ENCODE measurements around the gene MBD6.

The MBD6 gene

GRCh38 chr12:57524814-57525614, 2.4 kb downstream of the MBD6 start:
- FAIRE-seq (no peak), DNase-seq (ENCODE audit: extremely low spot score, insufficient read length, low read depth) (no peak)

DNA sequence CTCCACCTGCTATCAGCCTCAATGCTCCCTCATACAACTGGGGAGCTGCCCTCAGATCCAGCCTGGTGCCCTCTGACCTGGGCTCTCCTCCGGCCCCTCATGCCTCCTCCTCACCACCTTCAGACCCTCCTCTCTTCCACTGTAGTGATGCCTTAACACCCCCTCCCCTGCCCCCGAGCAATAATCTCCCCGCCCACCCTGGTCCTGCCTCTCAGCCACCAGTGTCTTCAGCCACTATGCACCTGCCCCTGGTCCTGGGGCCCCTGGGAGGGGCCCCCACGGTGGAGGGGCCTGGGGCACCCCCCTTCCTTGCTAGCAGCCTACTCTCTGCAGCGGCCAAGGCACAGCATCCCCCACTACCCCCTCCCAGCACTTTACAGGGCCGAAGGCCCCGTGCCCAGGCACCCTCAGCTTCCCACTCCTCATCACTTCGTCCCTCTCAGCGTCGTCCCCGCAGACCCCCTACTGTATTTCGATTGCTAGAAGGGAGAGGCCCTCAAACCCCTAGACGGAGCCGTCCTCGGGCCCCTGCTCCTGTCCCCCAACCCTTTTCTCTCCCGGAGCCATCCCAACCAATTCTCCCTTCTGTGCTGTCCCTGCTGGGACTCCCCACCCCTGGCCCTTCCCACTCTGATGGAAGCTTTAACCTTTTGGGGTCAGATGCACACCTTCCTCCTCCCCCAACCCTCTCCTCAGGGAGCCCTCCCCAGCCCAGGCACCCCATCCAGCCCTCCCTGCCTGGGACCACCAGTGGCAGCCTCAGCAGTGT, 3.2 kb downstream of the MBD6 start:
- FAIRE-seq (no peak), DNase-seq (ENCODE audit: extremely low spot score, insufficient read length, low read depth) (no peak)

DNA sequence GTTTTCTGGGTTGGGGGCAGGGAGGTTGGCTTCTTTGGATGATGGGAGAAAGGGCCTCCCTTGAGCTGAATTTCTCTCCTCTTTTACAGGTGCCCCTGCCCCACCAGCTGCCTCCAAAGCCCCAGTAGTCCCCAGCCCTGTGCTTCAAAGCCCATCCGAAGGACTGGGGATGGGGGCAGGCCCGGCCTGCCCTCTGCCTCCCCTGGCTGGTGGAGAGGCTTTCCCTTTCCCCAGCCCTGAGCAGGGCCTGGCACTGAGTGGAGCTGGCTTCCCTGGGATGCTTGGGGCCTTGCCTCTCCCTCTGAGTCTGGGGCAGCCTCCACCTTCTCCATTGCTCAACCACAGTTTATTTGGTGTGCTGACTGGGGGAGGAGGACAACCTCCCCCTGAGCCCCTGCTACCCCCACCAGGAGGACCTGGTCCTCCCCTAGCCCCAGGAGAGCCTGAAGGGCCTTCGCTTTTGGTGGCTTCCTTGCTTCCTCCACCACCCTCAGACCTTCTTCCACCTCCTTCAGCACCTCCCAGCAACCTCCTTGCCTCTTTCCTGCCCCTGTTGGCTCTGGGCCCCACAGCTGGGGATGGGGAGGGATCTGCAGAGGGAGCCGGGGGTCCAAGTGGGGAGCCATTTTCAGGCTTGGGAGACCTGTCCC, 4.0 kb downstream of the MBD6 start:
- no peak for DNase-seq (ENCODE audit: extremely low spot score, insufficient read length, low read depth)
- FAIRE-seq, result no peak

GRCh38 chr12:57527184-57527583, 4.6 kb downstream of the MBD6 start:
- no peak for FAIRE-seq

GRCh38 chr12:57528176-57528575, 5.6 kb downstream of the MBD6 start:
- DNase-seq (ENCODE audit: extremely low spot score, insufficient read length, low read depth) (no peak), FAIRE-seq (no peak)

More at GRCh38 chr12:57527184-57527583, 4.6 kb downstream of the MBD6 start:
- no peak for DNase-seq (ENCODE audit: extremely low spot score, insufficient read length, low read depth)

DNA sequence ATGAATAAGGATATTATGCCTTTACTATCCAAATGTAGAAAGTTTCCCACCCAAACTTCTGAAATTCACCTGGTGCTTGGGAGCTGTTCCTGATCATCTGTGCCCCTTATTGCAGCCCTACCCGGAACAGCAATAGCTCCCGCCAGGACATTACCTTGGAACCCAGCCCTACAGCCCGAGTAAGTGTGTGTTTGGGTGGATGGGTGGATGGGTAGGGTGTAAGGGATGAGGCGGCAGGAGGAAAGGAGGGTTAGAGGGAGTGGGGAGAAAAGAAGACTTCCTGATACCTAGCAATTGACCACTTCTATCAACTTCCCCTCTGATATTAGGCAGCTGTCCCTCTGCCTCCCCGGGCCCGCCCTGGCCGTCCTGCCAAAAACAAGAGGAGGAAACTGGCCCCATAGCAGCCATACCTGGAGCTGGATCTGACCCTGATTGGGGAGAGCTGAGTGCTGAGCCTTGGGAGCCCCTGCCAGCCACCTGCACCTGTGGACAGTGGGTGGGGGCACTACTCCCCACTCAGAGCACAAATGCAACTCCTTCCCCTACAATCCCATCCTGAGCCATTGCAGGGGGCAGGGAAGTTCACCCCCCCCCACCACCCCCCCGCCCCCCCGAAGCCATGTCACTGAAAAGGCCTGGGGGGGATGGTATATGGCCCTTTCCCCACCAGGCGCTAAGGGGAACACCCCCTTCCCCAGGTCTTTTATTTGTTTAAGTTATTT, 6.4 kb downstream of the MBD6 start:
- no peak for DNase-seq (ENCODE audit: extremely low spot score, insufficient read length, low read depth)
- FAIRE-seq, result no peak

- no peak for FAIRE-seq
- DNase-seq (ENCODE audit: extremely low spot score, insufficient read length, low read depth), result no peak
These were observed 7.2 kb downstream of the MBD6 start for GRCh38 chr12:57529831-57530230.

GRCh38 chr12:57530396-57531142, 7.9 kb downstream of the MBD6 start:
- FAIRE-seq (no peak), DNase-seq (ENCODE audit: extremely low spot score, insufficient read length, low read depth) (no peak)

DNA sequence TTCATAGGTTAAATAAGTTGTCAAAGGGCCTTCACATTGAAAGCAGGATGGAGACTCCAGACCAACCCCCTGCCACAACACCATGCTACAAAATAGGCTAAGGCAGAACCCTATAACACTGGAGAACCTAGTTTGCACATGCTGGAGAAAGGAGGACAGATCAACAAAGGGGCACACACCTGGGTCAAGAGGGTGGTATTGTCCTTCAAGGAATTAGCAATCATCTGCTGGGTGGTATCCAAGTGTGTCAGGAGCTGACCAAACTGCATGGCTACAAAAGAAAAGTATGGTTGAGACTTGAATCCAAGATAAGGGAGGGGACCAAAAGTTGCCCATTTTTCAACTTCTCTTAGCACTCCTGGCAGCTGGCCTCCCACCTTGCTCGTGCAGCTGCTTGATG, 9.2 kb downstream of the MBD6 start:
- DNase-seq (ENCODE audit: extremely low spot score, insufficient read length, low read depth) (no peak), FAIRE-seq (no peak)

DNA sequence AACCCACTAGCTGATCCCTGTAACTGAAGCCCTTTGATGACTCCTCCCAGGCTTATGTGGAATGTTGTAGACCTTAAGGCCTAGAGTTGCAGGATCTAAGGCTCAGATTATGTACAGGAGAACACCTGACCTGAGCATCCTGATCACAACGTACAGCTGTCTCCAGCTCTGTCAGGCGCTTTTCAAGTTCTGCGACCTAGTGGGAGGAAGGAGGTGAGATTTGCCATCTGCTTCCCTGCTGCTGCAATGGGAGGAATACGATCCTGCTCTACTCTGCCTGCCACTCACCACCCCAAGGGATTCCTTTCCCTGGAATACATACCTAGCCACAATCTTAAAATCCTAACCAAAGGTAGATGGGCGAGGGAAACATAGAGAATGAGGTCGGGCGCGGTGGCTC, 10.5 kb downstream of the MBD6 start:
- no peak for DNase-seq (ENCODE audit: extremely low spot score, insufficient read length, low read depth)
- FAIRE-seq, result no peak

DNA sequence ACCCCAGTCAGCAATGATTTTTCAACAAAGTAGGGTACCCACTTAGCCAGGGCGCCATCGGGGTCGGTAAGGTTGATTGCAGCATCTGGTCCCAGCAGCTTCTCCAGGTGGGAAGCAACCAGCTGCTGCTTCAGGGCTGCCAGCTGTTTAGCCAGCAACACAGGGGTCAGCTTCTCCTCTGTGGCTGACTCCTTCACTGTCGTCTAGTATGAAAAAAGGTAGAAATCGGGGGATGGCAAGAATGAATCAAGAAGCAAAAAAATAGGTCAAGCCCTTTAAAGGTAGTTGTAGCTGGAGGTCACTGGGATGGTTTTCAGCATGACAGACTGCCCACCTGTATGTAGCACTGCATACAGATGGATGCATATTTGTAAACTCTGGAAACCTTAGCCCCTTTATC, 11.6 kb downstream of the MBD6 start:
- DNase-seq (ENCODE audit: extremely low spot score, insufficient read length, low read depth) (no peak), FAIRE-seq (no peak)

- FAIRE-seq (no peak), DNase-seq (ENCODE audit: extremely low spot score, insufficient read length, low read depth) (no peak)
These were observed 12.4 kb downstream of the MBD6 start for GRCh38 chr12:57534991-57535543.

- FAIRE-seq, result no peak
These were observed 13.4 kb downstream of the MBD6 start for GRCh38 chr12:57535764-57536596.

DNA sequence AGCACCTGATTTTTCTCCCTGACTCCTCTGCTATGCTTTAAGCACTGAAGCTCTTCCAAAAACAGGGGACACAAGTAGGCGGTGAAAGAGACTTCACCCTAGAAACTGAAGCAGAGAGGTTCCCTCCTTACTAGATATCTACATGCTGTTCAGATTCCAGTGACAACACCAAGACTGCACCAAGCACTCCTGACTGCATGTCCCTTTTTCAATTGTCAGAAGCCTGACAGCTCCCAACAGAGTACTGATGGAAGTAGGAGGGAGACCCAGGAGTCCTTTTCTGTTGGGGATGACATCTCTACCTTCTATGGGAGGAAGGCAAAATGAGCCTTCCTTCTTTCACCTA, 13.9 kb downstream of the MBD6 start:
- no peak for DNase-seq (ENCODE audit: extremely low spot score, insufficient read length, low read depth)
- FAIRE-seq, result no peak

More at GRCh38 chr12:57535764-57536596, 13.4 kb downstream of the MBD6 start:
- no peak for DNase-seq (ENCODE audit: extremely low spot score, insufficient read length, low read depth)

- FAIRE-seq, result no peak
- DNase-seq (ENCODE audit: extremely low spot score, insufficient read length, low read depth), result no peak
These were observed 16.6 kb downstream of the MBD6 start for GRCh38 chr12:57539134-57539768.

DNA sequence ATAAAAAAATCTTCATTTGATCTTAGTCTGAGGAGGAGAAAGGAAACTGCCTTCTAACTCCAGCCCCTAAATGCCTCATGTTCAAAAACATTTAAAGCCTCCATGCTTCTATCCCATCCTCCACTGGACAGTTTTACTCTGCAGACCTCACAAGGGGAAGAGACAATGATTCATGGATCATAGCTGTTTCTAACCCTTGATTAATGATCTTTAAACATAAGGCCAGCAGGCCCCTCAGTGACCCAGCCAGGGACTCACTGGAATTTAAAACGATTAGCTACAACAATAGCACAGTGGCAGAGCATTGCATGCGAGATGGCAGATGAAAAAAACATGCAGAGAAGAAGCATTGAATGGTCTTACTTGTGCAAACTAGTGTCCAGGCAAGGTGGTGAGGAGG, 18.4 kb downstream of the MBD6 start:
- no peak for FAIRE-seq
- no peak for DNase-seq (ENCODE audit: extremely low spot score, insufficient read length, low read depth)

DNA sequence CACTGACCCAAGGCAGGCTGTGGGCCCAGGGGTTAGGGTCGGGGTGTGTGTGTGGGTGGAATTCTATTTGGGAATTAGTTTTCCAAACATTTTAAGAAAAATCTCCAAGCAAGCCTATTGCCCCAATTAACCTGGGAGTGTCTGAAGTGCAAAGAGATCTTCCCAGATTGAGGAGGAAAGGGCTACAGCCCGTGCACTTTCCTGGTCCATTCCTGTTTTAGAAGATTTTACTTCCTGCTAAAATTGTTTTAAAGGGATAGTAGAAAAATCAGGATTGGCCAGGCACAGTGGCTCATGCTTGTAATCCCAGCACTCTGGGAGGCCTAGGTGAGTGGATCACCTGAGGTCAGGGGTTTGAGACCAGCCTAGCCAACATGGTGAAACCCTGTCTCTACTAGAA, 19.1 kb downstream of the MBD6 start:
- FAIRE-seq, result no peak
- DNase-seq (ENCODE audit: extremely low spot score, insufficient read length, low read depth), result no peak

DNA sequence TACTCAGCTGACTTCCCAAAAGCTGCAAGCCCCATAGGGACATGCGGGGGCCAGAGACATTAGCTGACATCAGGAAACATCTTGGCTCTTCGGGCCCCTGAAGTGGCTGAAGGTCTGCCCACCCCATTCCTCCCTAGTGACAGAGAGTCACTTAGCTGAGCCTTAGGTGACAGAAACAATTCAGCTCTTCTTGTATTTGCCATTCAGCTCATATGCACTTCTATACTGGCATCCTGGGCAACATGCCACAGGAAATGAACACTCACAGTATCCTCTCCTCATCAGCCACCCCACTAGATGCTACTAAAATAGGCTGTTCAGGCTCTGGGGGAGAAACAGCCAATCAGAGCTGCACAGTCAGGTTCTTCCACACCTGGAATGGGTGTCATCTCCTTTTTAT, 21.0 kb downstream of the MBD6 start:
- DNase-seq (ENCODE audit: extremely low spot score, insufficient read length, low read depth), result no peak
- no peak for FAIRE-seq

Measured in GM18507 (cell line).